H9 (cell line): ENCODE measurements around the gene RHOJ. TPM values are rescaled to one million over a fixed set of nuclear protein-coding genes. Genes with fewer than 3 reads are reported as not detected.

Experiments used
- DNase-seq: peaks from one replicate; pipeline ENCODE4 v3.0.0-alpha.2; 2017
- H2AFZ ChIP-seq: one replicate; pipeline ENCODE4 v1.6.1; 2013; ENCODE audit warnings: mild to moderate bottlenecking, low read length, control low read depth, moderate library complexity
- H2AK5ac ChIP-seq: 2 replicates; pipeline ENCODE4 v1.6.1; 2013; ENCODE audit warnings: low read length, control low read depth, mixed read lengths; ENCODE audit not compliant: insufficient read length
- H2BK120ac ChIP-seq: one replicate; pipeline ENCODE4 v1.6.1; 2013; ENCODE audit warnings: low read depth, mild to moderate bottlenecking, low read length, control low read depth, inconsistent platforms; ENCODE audit not compliant: poor library complexity, severe bottlenecking
- H2BK12ac ChIP-seq: 2 replicates; pipeline ENCODE4 v1.6.1; 2013; ENCODE audit warnings: low read length, control low read depth, mixed read lengths, low read depth; ENCODE audit not compliant: insufficient read length
- H2BK15ac ChIP-seq: 2 replicates; pipeline ENCODE4 v1.6.1; 2013; ENCODE audit warnings: low read depth, low read length, control low read depth
- H2BK20ac ChIP-seq: one replicate; pipeline ENCODE4 v1.6.1; 2013; ENCODE audit warnings: low read depth, mild to moderate bottlenecking, low read length, control low read depth, inconsistent platforms; ENCODE audit not compliant: poor library complexity, severe bottlenecking
- H2BK5ac ChIP-seq: 2 replicates; pipeline ENCODE4 v1.6.1; 2013; ENCODE audit warnings: low read length, control low read depth, mixed read lengths; ENCODE audit not compliant: insufficient read length
- H3K14ac ChIP-seq: 2 replicates; pipeline ENCODE4 v1.6.1; 2013; ENCODE audit warnings: low read length, control low read depth; ENCODE audit not compliant: insufficient read depth
- H3K18ac ChIP-seq: 2 replicates; pipeline ENCODE4 v1.6.1; 2013; ENCODE audit warnings: low read depth, mild to moderate bottlenecking, mixed read lengths, low read length, control low read depth; ENCODE audit not compliant: insufficient read length
- H3K23ac ChIP-seq: 2 replicates; pipeline ENCODE4 v1.6.1; 2013; ENCODE audit warnings: low read length, control low read depth, mixed read lengths, low read depth; ENCODE audit not compliant: insufficient read length
- H3K23me2 ChIP-seq: 2 replicates; pipeline ENCODE4 v1.6.1; 2013; ENCODE audit warnings: low read depth, mild to moderate bottlenecking, mixed read lengths, low read length, control low read depth; ENCODE audit not compliant: insufficient read length, poor library complexity, severe bottlenecking
- H3K27ac ChIP-seq: 2 replicates; pipeline ENCODE4 v1.5.1; 2013; ENCODE audit warnings: low read length, control low read depth, mixed read lengths, low read depth; ENCODE audit not compliant: insufficient read length
- H3K27me3 ChIP-seq: 2 replicates; pipeline ENCODE4 v1.6.1; 2013; ENCODE audit warnings: low read length, control low read depth, inconsistent platforms; ENCODE audit not compliant: insufficient read depth
- H3K4ac ChIP-seq: 2 replicates; pipeline ENCODE4 v1.6.1; 2013; ENCODE audit warnings: low read depth, mild to moderate bottlenecking, control low read depth, inconsistent platforms, low read length, moderate library complexity
- H3K4me1 ChIP-seq: 2 replicates; pipeline ENCODE4 v1.6.1; 2013; ENCODE audit warnings: low read length, control low read depth, inconsistent platforms; ENCODE audit not compliant: insufficient read depth
- H3K4me2 ChIP-seq: 2 replicates; pipeline ENCODE4 v1.6.1; 2013; ENCODE audit warnings: low read length, control low read depth, mixed read lengths; ENCODE audit not compliant: insufficient read length, insufficient read depth
- H3K56ac ChIP-seq: 2 replicates; pipeline ENCODE4 v1.6.1; 2013; ENCODE audit warnings: low read depth, mild to moderate bottlenecking, mixed read lengths, low read length, control low read depth; ENCODE audit not compliant: insufficient read length
- H3K79me1 ChIP-seq: 2 replicates; pipeline ENCODE4 v1.6.1; 2013; ENCODE audit warnings: low read depth, mild to moderate bottlenecking, moderate library complexity, low read length, control low read depth, inconsistent platforms; ENCODE audit not compliant: insufficient read depth, poor library complexity, severe bottlenecking
- H3K79me2 ChIP-seq: 2 replicates; pipeline ENCODE4 v1.6.1; 2013; ENCODE audit warnings: low read length, control low read depth, inconsistent platforms; ENCODE audit not compliant: insufficient read depth
- H3K9ac ChIP-seq: 2 replicates; pipeline ENCODE4 v1.6.1; 2013; ENCODE audit warnings: low read length, control low read depth, mixed read lengths; ENCODE audit not compliant: insufficient read length; ENCODE audit errors: extremely low read depth
- H3K9me3 ChIP-seq: one replicate; pipeline ENCODE4 v1.6.1; 2013; ENCODE audit warnings: low read depth, low read length, inconsistent platforms; ENCODE audit not compliant: control insufficient read depth
- H3T11ph ChIP-seq: one replicate; pipeline ENCODE4 v1.6.1; 2013; ENCODE audit warnings: mild to moderate bottlenecking, low read length, control low read depth, inconsistent platforms
- H4K20me1 ChIP-seq: one replicate; pipeline ENCODE4 v1.6.1; 2013; ENCODE audit not compliant: control insufficient read depth, insufficient read length, insufficient read depth
- H4K5ac ChIP-seq: 2 replicates; pipeline ENCODE4 v1.6.1; 2013; ENCODE audit warnings: low read depth, mild to moderate bottlenecking, mixed read lengths, low read length, control low read depth; ENCODE audit not compliant: insufficient read length
- H4K8ac ChIP-seq: replicated peaks from 2 replicates; pipeline ENCODE4 v1.6.1; 2013; ENCODE audit warnings: low read length, control low read depth, mixed read lengths, low read depth; ENCODE audit not compliant: insufficient read length
- H4K91ac ChIP-seq: 2 replicates; pipeline ENCODE4 v1.6.1; 2013; ENCODE audit warnings: low read depth, mild to moderate bottlenecking, moderate library complexity, mixed read lengths, low read length, control low read depth; ENCODE audit not compliant: insufficient read length
- H3K27ac Mint-ChIP-seq, 3 experiments: 2 replicates in 2 of 3; 3 replicates in 1 of 3; pipeline ENCODE4 v1.8.0; 2020 to 2021; ENCODE audit warnings: mixed read lengths in 3 of 3, mild to moderate bottlenecking in 1 of 3, moderate library complexity in 1 of 3
- H3K27me3 Mint-ChIP-seq: 2 replicates; pipeline ENCODE4 v1.8.0; 2021; ENCODE audit warnings: low read depth, mild to moderate bottlenecking, moderate library complexity, mixed read lengths
- H3K36me3 Mint-ChIP-seq, 3 experiments: 2 replicates in 2 of 3; 3 replicates in 1 of 3; pipeline ENCODE4 v1.8.0; 2020 to 2021; ENCODE audit warnings: low read depth in 3 of 3, mixed read lengths in 3 of 3; ENCODE audit not compliant: insufficient read depth in 1 of 3
- H3K4me1 Mint-ChIP-seq, 2 experiments: 2 replicates each; pipeline ENCODE4 v1.8.0; 2020; ENCODE audit warnings: mixed read lengths in 2 of 2
- H3K4me3 Mint-ChIP-seq, 2 experiments: 2 replicates in 1 of 2; 3 replicates in 1 of 2; pipeline ENCODE4 v1.8.0; 2020 to 2021; ENCODE audit warnings: mild to moderate bottlenecking in 2 of 2, mixed read lengths in 2 of 2, moderate library complexity in 1 of 2
- H3K9me3 Mint-ChIP-seq, 2 experiments: 2 replicates in 1 of 2; 3 replicates in 1 of 2; pipeline ENCODE4 v1.8.0; 2020; ENCODE audit warnings: mild to moderate bottlenecking in 2 of 2, mixed read lengths in 2 of 2, moderate library complexity in 1 of 2
- CTCF ChIP-seq: fragments of 200-600 bp; sonication (generic); conservative IDR thresholded peaks from 3 replicates; pipeline ENCODE4 v1.8.0; 2021; ENCODE audit warnings: antibody characterized with exemption, mild to moderate bottlenecking
- WGBS: extraction: QIAGEN DNeasy Blood & Tissue Kit; methylation state at CpG from one replicate; pipeline ENCODE4 v1.1.7; 2013; ENCODE audit warnings: missing lambda C conversion rate, low lambda C conversion rate, mixed read lengths; ENCODE audit not compliant: insufficient read length; ENCODE audit errors: extremely low coverage; 5-methylcytosine and 5-hydroxymethylcytosine counted together
- total RNA-seq: library from RNA; stranded (reverse); gene quantifications from 2 replicates; pipeline ENCODE4 v1.2.1, GENCODE V29; 2021

The RHOJ gene
- total RNA-seq, 1 experiment from 2014 or later, result not detected

GRCh38 chr14:63175531-63175930, 28.7 kb upstream of the RHOJ start:
- no peaks in the 10 kb centered on the region for H3K27me3 ChIP-seq
- no peaks in the 10 kb centered on the region for H3K4me1 ChIP-seq
- no peak overlapping the region for H2BK15ac ChIP-seq
- no peak overlapping the region for H2BK20ac ChIP-seq
- Mint-ChIP-seq H3K36me3 (no peaks in the 10 kb centered on the region), H3K27me3 (no peaks in the 10 kb centered on the region), H3K4me1 (peaks cover 0 to 4% of the 10 kb centered on the region in 2 experiments; a peak in 1 of 4 replicates), H3K27ac (no peak overlapping the region), H3K9me3 (no peaks in the 10 kb centered on the region), H3K4me3 (no peak overlapping the region)
- no peaks in the 10 kb centered on the region for H3K79me2 ChIP-seq
- DNase-seq, result no peak
- no peak overlapping the region for H2AK5ac ChIP-seq
- no peak overlapping the region for H4K5ac ChIP-seq
- no peaks in the 10 kb centered on the region for H3K9me3 ChIP-seq
- no peak overlapping the region for H2BK120ac ChIP-seq
- no peak overlapping the region for H2BK5ac ChIP-seq
- H4K20me1 ChIP-seq, result no peaks in the 10 kb centered on the region
- no peak overlapping the region for H3K27ac ChIP-seq
- no peak overlapping the region for H4K8ac ChIP-seq
- H3K9ac ChIP-seq, result no peak overlapping the region
- no peak overlapping the region for H3K4ac ChIP-seq
- H3K4me2 ChIP-seq, result no peak overlapping the region
- H3T11ph ChIP-seq, result no peak overlapping the region
- H3K56ac ChIP-seq, result no peak overlapping the region
- H2AFZ ChIP-seq, result no peak overlapping the region
- 100% methylated on average over 1 of the region's 2 CpGs for WGBS
- no peaks in the 10 kb centered on the region for H3K79me1 ChIP-seq
- H3K23me2 ChIP-seq, result no peaks in the 10 kb centered on the region
- H4K91ac ChIP-seq, result no peak overlapping the region
- H2BK12ac ChIP-seq, result no peak overlapping the region
- TF ChIP-seq CTCF, result no peak
- no peak overlapping the region for H3K18ac ChIP-seq
- no peak overlapping the region for H3K14ac ChIP-seq
- no peak overlapping the region for H3K23ac ChIP-seq
